HG02763 (cell line): Measurements from ENCODE around the gene WDR27.

Source experiments
- ATAC-seq: cut with Tn5 transposase; IDR thresholded peaks from one replicate; pipeline ENCODE4 v1.9.1; 2021; ENCODE audit warnings: mild to moderate bottlenecking, moderate library complexity; ENCODE audit not compliant: unreplicated experiment

WDR27 gene

GRCh38 chr6:169701954-169702839 is at the start of gene WDR27, which contains the start of gene C6orf120:
TSS of gene WDR27 (minus strand) at chr6:169702029. CDS start at chr6:169689005, 13,024 bp downstream.
TSS of gene C6orf120 (plus strand) at chr6:169702126. CDS start at chr6:169702460, 334 bp downstream.
- ATAC-seq, result peak; percentile 91

GRCh38 chr6:169746556-169746955 is 44.7 kb upstream of the WDR27 start:
- ATAC-seq, result no peak

GRCh38 chr6:169745405-169745804 is 43.6 kb upstream of the WDR27 start:
- no peak for ATAC-seq

- no peak for ATAC-seq
Measured at GRCh38 chr6:169741344-169741743, 39.5 kb upstream of the WDR27 start.

GRCh38 chr6:169738976-169739529 is 37.2 kb upstream of the WDR27 start:
- ATAC-seq, result no peak

GRCh38 chr6:169738204-169738975 is 36.6 kb upstream of the WDR27 start:
- ATAC-seq, result no peak

GRCh38 chr6:169729961-169730360 is 28.1 kb upstream of the WDR27 start:
- no peak for ATAC-seq

GRCh38 chr6:169726963-169727362 is 25.1 kb upstream of the WDR27 start:
- ATAC-seq, result no peak

- no peak for ATAC-seq
Measured at GRCh38 chr6:169726049-169726400, 24.2 kb upstream of the WDR27 start.

- ATAC-seq, result no peak
Measured at GRCh38 chr6:169725125-169726048, 23.6 kb upstream of the WDR27 start.

- ATAC-seq, result peak; percentile 38
Measured at GRCh38 chr6:169724494-169725124, 22.8 kb upstream of the WDR27 start, which contains the start of gene PHF10. TSS of gene PHF10 (minus strand) at chr6:169724500. CDS start at chr6:169723931, 569 bp downstream.

- ATAC-seq, result peak; percentile 39
Measured at GRCh38 chr6:169723991-169724493, 22.2 kb upstream of the WDR27 start.

- ATAC-seq, result peak; percentile 34
Measured at GRCh38 chr6:169723200-169723909, 21.5 kb upstream of the WDR27 start.

- ATAC-seq, result no peak
Measured at GRCh38 chr6:169722362-169723199, 20.8 kb upstream of the WDR27 start.

- ATAC-seq, result no peak
Measured at GRCh38 chr6:169720207-169720855, 18.5 kb upstream of the WDR27 start.

GRCh38 chr6:169719117-169719516 is 17.3 kb upstream of the WDR27 start:
- no peak for ATAC-seq

- no peak for ATAC-seq
Measured at GRCh38 chr6:169714595-169714994, 12.8 kb upstream of the WDR27 start.

- no peak for ATAC-seq
Measured at GRCh38 chr6:169714178-169714577, 12.3 kb upstream of the WDR27 start.
